GM19035 (cell line): ENCODE measurements around the gene PLCB1.

Experiments used
- ATAC-seq: cut with Tn5 transposase; IDR thresholded peaks from one replicate; pipeline ENCODE4 v1.9.1; 2021; ENCODE audit not compliant: unreplicated experiment

The PLCB1 gene

GRCh38 chr20:8854571-8854970 lies 722.5 kb downstream of the PLCB1 start:
- ATAC-seq: no peak

GRCh38 chr20:8855315-8855714 lies 723.2 kb downstream of the PLCB1 start:
- no peak for ATAC-seq

DNA sequence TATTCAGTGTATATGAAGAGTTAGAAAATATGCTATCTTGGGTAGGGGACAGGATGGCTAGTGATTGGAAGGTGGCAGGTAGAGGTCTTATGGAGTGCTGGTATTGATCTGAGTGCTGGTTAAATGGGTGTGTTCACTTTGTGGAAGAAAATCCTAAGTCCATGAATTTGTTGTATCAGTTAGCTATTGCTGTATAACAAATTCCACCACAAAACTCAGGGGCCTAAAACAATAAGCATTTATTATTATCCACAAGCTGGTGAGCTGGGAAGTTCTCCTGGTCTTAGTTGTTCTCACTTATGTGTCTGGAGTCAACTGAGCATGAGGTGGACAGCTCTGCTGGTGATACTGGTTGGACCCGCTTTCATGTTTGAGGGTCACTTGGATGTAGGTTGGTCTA lies 724.6 kb downstream of the PLCB1 start:
- ATAC-seq: no peak

DNA sequence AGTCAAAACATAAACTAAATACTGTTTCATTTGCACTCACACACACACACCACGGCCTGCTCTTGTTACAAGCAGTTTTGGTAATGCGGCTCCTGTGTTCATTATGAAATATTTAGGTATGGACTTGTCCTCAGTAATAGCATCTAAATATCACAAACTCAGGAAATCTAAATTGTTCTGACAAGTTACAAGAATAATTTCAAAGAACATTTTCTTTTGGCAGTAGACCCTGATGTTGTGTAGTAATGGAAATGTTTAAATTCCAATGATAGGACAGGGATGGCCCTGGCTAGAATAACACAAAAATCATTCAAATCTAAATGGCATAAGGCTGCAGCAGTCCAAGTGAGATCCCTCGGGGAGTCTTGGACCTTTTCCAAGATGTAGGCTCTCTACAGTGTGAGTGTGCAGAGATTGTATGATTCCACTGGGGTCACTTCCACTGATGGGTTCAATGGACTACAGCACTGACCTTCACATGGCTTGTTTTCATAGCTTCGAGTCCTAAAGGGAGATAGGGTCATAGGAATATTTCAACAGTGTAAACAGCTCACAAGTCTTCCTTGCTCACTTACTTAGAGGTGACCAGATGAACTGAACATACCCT lies 726.2 kb downstream of the PLCB1 start:
- no peak for ATAC-seq

DNA sequence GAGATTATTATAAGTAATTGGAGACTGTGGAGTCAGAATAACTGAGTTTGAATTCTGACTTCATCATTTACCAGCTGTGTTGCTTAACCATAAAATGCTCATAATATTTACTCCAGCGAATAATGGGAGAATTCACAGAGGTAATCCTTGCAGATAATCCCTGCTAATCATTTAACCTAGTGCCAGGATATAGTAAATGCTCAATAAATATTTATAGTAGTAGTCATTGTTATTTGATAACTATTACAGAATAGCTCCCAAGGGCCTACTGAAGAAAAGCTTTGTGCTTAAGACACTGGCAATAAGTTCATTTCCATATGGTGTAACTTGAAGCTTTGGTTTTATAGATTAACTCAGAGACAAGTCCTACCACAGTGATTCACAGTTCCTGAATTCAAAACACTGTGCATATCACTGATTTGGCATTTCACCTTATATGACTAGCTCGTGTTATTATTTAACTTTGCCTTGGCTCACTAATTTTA lies 728.0 kb downstream of the PLCB1 start:
- ATAC-seq: no peak

- no peak for ATAC-seq
These were observed 730.0 kb downstream of the PLCB1 start for GRCh38 chr20:8862092-8862491.

GRCh38 chr20:8865636-8866035 lies 733.6 kb downstream of the PLCB1 start:
- ATAC-seq: no peak

GRCh38 chr20:8867038-8867740 lies 735.1 kb downstream of the PLCB1 start:
- no peak for ATAC-seq

DNA sequence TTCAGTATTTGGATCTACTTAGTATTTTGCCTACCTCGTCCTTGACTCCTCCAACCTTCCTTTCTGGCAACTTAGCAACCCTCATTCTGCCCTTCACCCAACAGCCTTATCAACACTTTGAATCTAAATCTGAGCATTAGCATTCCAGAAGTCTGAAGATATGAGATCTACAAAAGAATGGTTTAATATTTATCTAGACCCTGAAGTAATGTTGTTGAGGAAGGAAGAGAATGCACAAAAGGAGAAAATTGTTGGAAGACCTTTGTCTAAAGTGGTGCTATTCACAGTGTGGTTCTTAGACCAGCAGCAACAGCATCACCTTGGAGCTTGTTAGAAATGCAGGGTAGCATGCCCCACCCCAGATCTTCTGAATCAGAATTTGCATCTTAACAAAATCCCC lies 738.6 kb downstream of the PLCB1 start:
- ATAC-seq: no peak

GRCh38 chr20:8874437-8874836 lies 742.4 kb downstream of the PLCB1 start:
- ATAC-seq: no peak

DNA sequence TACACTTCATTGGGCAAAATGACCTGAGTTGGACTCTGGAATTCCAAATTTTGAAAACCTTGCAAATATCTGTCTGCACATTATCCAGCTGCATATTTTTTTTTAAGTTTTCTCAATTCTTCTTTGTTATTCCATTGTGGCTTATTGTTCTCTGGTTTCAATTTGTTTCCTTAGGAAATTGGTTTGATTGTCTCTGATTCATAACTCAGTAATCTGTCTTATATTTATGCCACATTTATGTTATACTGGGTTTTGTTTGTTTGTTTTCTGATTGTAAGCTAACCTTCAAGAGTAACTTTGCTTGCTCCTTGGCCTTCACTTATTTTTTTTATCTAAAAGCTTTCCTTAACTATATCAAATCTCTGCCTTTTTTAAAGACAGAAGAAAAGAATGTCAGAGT lies 743.5 kb downstream of the PLCB1 start:
- ATAC-seq: no peak

DNA sequence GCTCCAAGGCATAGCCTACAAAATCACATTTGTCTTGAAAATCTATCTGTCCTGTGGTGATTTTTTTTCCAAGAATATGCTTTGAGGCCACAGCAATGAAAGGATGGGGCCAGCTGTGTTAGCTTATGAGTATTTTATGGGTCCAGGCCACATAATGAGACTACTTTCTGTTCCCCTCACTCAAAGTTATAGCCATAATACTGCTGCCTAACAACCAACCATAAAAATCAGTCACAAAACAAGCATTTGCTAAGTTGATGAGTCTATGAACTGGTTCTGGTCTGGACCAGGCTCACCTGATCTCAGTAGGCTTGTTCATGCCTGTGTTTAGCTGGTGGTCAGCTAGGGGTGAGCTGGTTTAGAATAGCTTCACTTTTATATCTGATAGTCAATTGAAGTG lies 744.3 kb downstream of the PLCB1 start:
- no peak for ATAC-seq

DNA sequence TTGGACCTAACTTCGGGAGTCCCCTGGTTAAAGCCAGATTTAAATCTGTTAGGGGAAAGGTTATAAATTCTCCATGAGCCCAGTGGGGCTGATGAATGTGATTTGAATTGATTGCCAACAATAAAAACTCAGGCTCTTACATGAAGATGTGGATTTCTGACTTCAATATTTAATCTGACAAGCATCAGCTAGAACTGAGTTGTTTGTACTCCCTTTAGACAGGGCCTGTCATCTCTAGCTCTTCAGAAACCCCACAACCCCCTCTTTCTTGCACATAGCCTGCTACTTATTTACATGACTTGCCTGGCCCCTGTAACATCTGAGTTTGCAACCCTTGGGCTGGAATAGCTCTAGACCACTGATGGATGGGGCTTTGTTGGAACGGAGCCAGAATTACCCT lies 745.2 kb downstream of the PLCB1 start:
- no peak for ATAC-seq

DNA sequence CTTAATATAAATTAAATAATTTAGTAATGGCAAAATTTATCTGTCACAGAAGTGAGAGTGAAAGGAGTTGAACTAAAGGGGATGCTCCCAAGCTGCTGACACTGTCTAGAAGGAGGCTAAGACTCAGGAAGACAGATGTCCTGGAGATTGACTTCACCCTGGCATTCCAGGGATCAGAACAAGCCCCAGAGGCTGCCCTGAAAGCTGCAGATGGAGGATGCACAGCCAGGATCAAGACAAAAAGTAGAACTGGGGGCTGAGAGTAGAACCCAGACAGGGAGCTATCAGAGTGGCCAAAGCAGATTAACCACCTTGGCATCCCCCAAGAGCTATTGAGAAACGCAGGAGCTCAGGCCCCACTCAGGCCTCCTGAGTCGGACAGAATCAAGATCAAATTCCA lies 747.6 kb downstream of the PLCB1 start:
- ATAC-seq: no peak

- ATAC-seq: no peak
These were observed 748.2 kb downstream of the PLCB1 start for GRCh38 chr20:8880085-8880853.

GRCh38 chr20:8891039-8891438 lies 759.0 kb downstream of the PLCB1 start:
- no peak for ATAC-seq

DNA sequence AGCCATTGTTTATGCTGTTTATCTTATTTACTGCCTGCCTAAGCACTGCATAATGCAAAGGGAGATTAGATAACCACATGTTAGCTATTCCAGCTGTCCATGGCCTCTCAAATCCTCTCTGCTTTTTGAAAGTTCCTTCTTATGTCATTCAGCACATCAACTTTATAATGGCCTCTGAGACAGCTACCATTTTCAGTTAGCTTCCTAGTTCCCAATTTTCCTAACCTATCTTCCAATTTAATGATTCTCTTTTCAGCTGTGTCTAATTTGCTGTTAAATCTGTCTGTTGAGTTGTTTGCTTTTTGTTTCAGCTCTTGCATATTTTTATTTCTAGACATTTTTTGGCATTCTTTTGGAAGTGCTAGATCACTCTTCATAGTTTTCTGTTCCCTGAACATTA lies 763.4 kb downstream of the PLCB1 start:
- no peak for ATAC-seq

GRCh38 chr20:8898823-8899222 lies 766.8 kb downstream of the PLCB1 start:
- no peak for ATAC-seq

DNA sequence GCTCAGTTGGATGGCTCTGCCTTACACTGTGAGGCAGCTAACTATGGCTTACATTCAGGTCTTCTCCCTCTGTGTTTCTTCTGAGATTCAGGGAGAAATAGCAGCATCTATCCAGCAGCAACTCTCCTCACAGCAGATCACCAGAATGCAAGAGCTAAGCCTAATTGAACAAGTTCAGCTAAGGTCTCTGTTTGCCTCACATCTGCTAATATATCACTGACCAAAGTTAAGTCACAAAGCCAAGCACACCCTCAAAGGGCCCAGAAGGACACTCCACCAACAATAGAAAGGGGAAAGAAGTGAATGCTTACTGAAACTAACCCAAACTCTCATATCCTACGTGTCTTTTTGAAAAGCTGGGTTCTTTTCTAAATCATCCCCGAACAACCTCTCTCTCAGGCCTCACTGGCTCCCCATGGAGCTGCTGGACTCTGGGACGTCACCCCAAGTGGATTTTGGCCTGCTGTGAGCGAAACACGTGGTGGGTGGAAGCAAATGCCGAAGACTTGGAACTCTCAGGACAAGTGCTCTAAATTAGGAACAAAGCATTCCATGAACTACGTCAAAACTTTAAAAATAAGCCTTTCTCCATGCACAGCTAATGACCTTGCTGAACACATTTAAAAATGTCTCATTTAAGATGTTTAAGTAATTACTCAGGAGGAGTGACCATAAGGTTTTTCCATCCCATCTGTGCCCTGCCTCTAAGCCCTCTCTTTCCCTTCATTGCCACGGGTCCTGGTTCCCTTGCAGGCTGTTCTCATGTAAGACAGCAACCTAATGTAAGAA lies 769.4 kb downstream of the PLCB1 start:
- ATAC-seq: no peak

DNA sequence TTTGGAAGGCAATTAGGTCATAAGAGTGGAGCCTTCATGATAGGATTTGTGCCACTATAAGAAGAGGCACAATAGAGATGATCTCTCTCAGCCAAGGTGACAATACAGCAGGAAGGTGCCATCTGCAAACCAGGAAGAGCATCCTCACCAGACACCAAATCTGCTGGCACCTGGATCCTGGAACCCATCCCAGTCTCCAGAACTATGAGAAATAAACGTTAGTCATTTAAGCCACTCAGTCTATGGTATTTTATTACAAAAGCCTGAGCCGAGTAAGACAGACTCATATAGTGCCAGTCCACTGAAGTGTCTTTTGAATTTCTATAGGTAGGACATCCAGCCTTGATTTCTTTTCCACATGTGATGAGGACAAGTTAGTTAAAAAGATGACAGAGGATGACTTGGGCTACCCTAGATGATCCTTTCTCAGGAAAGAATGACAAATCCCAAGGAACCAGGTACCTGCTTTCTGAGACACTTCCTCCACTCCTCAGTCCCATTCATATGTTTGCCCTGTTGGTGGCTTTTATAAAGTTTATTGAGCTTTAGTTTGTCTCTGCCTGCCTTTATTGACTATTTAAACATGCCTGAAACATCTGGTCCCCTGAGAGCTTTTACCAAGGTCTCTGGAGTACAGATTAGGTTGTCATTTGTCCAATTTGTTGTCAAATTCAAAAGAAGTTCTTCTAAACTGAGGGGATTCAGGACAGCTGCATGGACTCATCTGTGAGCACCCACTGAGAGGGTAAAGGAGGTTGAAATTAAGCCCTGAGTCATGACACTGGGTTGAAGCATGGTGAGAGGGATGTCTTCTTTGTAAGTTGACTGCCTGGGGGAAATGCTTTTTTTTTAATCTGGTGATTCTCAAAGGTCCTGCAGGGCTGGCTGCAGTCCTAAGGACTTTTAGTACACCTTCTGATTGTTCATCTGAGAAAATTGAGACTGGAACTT lies 771.9 kb downstream of the PLCB1 start:
- no peak for ATAC-seq
